Measurements from ENCODE around the gene G0S2. TPM values are rescaled to one million over a fixed set of nuclear protein-coding genes. Genes with fewer than 3 reads are reported as not detected.
A peak's percentile ranks its signal among the peaks of the same experiment; 100 is the strongest.

The G0S2 gene
- total RNA-seq, 2 experiments from 2014 or later: 4.9 to 5.7 TPM

GRCh38 chr1:209678981-209679539, 3.8 kb downstream of the G0S2 start:
- no peak for TF ChIP-seq CTCF (IDR thresholded peaks at IDR 0.05)
- H3K4me3 Mint-ChIP-seq: no peak overlapping the region
- peaks cover 57% of the 10 kb centered on the region for H3K27me3 Mint-ChIP-seq
- H3K27ac Mint-ChIP-seq: no peak overlapping the region
- intact Hi-C loops (cut with micrococcal nuclease): no loop called here
- no peaks in the 10 kb centered on the region for H3K9me3 Mint-ChIP-seq
- POLR2A ChIA-PET: interaction anchor here (1.2 kb wide), 1 partner anchor 21 kb away, joined by 3 read pairs; no protein-coding TSS in a partner anchor
- DNase-seq (no peak), ATAC-seq (no peak)
- CTCF ChIA-PET: interaction anchor here (0.9 kb wide), 1 partner anchor 69 kb away, joined by 3 read pairs; no protein-coding TSS in a partner anchor
- peaks cover 14% of the 10 kb centered on the region for H3K4me1 Mint-ChIP-seq (ENCODE audit: low read depth)
- peaks cover 2% of the 10 kb centered on the region for H3K36me3 Mint-ChIP-seq (ENCODE audit: low read depth)

- peaks cover 18% of the 10 kb centered on the region for H3K4me1 Mint-ChIP-seq (ENCODE audit: low read depth)
- H3K9me3 Mint-ChIP-seq: no peaks in the 10 kb centered on the region
- CTCF ChIA-PET: interaction anchor here (0.7 to 1.7 kb wide), 4 partner anchors 12 to 119 kb away, joined by 3 to 8 read pairs (median 4); no protein-coding TSS in a partner anchor
- POLR2A ChIA-PET: interaction anchor here (0.6 kb wide), 1 partner anchor 94 kb away, joined by 3 read pairs; no protein-coding TSS in a partner anchor
- H3K36me3 Mint-ChIP-seq (ENCODE audit: low read depth): no peaks in the 10 kb centered on the region
- H3K27me3 Mint-ChIP-seq: peaks cover 11% of the 10 kb centered on the region
- DNase-seq: peak; percentile 31
- H3K27ac Mint-ChIP-seq: no peak overlapping the region
- no peak for TF ChIP-seq CTCF (IDR thresholded peaks at IDR 0.05)
- ATAC-seq: peak; percentile 49
- intact Hi-C loops (cut with micrococcal nuclease): no loop called here
- H3K4me3 Mint-ChIP-seq: no peak overlapping the region
Measured at GRCh38 chr1:209685821-209686220, 10.6 kb downstream of the G0S2 start.

GRCh38 chr1:209686322-209686721, 11.1 kb downstream of the G0S2 start:
- H3K36me3 Mint-ChIP-seq (ENCODE audit: low read depth): no peaks in the 10 kb centered on the region
- peaks cover 18% of the 10 kb centered on the region for H3K4me1 Mint-ChIP-seq (ENCODE audit: low read depth)
- no peak for TF ChIP-seq CTCF (IDR thresholded peaks at IDR 0.05)
- no peak for DNase-seq
- no peaks in the 10 kb centered on the region for H3K9me3 Mint-ChIP-seq
- intact Hi-C loops (cut with micrococcal nuclease): no loop called here
- no peak overlapping the region for H3K4me3 Mint-ChIP-seq
- no peak overlapping the region for H3K27ac Mint-ChIP-seq
- ChIA-PET CTCF (interaction anchor here (0.8 to 2.5 kb wide), 6 partner anchors 13 to 109 kb away, joined by 3 to 8 read pairs (median 6); no protein-coding TSS in a partner anchor), POLR2A (interaction anchor here (0.6 kb wide), 1 partner anchor 95 kb away, joined by 3 read pairs; no protein-coding TSS in a partner anchor)
- no peak for ATAC-seq
- H3K27me3 Mint-ChIP-seq: peaks cover 7% of the 10 kb centered on the region

- ATAC-seq (no peak), DNase-seq (no peak)
- intact Hi-C loops (cut with micrococcal nuclease): no loop called here
- Mint-ChIP-seq H3K4me3 (no peak overlapping the region), H3K36me3 (ENCODE audit: low read depth) (no peaks in the 10 kb centered on the region), H3K9me3 (no peaks in the 10 kb centered on the region), H3K27me3 (peaks cover 1% of the 10 kb centered on the region), H3K27ac (no peak overlapping the region), H3K4me1 (ENCODE audit: low read depth) (peaks cover 24% of the 10 kb centered on the region)
- ChIA-PET POLR2A (interaction anchor here (0.9 kb wide), 1 partner anchor 82 kb away, joined by 3 read pairs; no protein-coding TSS in a partner anchor), CTCF (interaction anchor here (0.7 to 2.5 kb wide), 12 partner anchors 14 to 128 kb away, joined by 3 to 9 read pairs (median 4); no protein-coding TSS in a partner anchor)
- TF ChIP-seq CTCF (IDR thresholded peaks at IDR 0.05): no peak
Measured at GRCh38 chr1:209688746-209689234, 13.6 kb downstream of the G0S2 start.

- POLR2A ChIA-PET: no interaction called here
- no peak overlapping the region for H3K27ac Mint-ChIP-seq
- no peaks in the 10 kb centered on the region for H3K9me3 Mint-ChIP-seq
- peaks cover 1% of the 10 kb centered on the region for H3K27me3 Mint-ChIP-seq
- no peak overlapping the region for H3K4me3 Mint-ChIP-seq
- intact Hi-C loops (cut with micrococcal nuclease): no loop called here
- DNase-seq (no peak), ATAC-seq (no peak)
- peaks cover 25% of the 10 kb centered on the region for H3K4me1 Mint-ChIP-seq (ENCODE audit: low read depth)
- CTCF ChIA-PET: interaction anchor here (0.7 to 3.0 kb wide), 10 partner anchors 45 to 129 kb away, joined by 3 to 10 read pairs (median 4); no protein-coding TSS in a partner anchor
- no peaks in the 10 kb centered on the region for H3K36me3 Mint-ChIP-seq (ENCODE audit: low read depth)
- TF ChIP-seq CTCF (IDR thresholded peaks at IDR 0.05): no peak
Measured at GRCh38 chr1:209689477-209689876, 14.3 kb downstream of the G0S2 start.
